Measurements from ENCODE around the gene CELF5. TPM values are rescaled to one million over a fixed set of nuclear protein-coding genes. Genes with fewer than 3 reads are reported as not detected.
"Not testable (repeated sequence)": the region's sequence is repeated elsewhere in the genome, so short reads cannot be mapped to it uniquely, and the experiment has no call there.

Gene CELF5
- total RNA-seq, 4 donors from 2014 or later, result not detected

DNA sequence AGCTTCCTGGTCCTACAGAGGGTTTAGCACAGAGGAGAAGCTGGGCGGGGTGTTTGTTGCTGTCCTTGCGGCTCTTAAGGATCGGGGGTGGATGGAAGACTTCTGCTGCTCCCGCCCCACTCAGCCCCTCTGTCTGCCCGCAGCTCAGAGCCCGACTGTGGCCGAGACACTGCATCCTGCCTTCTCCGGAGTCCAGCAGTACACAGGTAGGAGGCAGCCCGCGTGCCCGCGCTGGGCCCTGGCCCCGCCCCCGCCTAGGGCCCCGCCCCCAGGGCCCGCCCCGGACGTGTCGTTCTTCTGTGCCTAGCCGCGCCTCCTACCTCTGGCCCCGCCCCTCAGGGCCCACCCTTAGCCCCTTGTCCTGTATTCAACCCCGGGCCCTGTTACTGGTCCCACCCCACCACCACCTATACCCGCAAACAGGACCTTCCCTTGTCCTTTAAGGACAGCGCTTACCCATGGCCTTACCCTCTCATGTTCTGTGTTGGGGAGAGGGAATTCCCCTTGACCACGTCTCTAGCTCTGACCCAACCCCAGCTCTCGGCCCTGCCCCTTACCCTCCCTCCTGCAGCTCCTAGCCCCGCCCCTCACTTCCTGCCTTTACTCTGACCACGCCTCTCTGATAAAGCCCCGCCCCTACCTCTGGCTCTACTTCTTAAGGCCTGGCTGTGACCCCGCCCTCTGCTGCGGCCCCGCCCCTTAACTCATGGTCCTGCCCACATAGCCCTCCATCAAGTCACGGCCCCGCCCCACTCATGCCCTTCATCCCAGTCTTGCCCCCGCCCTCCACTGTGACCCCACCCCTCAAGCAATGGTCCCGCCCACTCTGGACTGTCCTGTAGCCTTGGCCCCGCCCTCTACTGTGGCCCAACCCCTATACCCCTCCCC is 60.5 kb downstream of the CELF5 start:
- Histone ChIP-seq H3K4me1 (peaks cover 0 to 21% (median 2%) of the 10 kb centered on the region in 4 donors), H3K9me3 (peaks cover 0 to 9% (median 0%) of the 10 kb centered on the region in 4 donors), H3K4me3 (peak overlapping the region in 3 of 4 donors; percentile 4 to 36 (median 33)), H3K27me3 (peaks cover 0 to 3% of the 10 kb centered on the region in 2 donors), H3K36me3 (no peaks in the 10 kb centered on the region), H3K27ac (no peak overlapping the region)
- TF ChIP-seq, protein P1, sequence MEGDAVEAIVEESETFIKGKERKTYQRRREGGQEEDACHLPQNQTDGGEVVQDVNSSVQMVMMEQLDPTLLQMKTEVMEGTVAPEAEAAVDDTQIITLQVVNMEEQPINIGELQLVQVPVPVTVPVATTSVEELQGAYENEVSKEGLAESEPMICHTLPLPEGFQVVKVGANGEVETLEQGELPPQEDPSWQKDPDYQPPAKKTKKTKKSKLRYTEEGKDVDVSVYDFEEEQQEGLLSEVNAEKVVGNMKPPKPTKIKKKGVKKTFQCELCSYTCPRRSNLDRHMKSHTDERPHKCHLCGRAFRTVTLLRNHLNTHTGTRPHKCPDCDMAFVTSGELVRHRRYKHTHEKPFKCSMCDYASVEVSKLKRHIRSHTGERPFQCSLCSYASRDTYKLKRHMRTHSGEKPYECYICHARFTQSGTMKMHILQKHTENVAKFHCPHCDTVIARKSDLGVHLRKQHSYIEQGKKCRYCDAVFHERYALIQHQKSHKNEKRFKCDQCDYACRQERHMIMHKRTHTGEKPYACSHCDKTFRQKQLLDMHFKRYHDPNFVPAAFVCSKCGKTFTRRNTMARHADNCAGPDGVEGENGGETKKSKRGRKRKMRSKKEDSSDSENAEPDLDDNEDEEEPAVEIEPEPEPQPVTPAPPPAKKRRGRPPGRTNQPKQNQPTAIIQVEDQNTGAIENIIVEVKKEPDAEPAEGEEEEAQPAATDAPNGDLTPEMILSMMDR (IDR thresholded peaks at IDR 0.05), result no peak
- TF ChIP-seq POLR2A (IDR thresholded peaks at IDR 0.05), result peak in 1 of 2 donors; percentile 12
- peak; percentile 33 to 77 (median 73) for DNase-seq

- Histone ChIP-seq H3K4me1 (peaks cover 0 to 21% (median 2%) of the 10 kb centered on the region in 4 donors), H3K9me3 (peaks cover 0 to 9% (median 0%) of the 10 kb centered on the region in 4 donors), H3K27ac (no peak overlapping the region), H3K4me3 (peak overlapping the region in 2 of 4 donors; percentile 18 to 20), H3K36me3 (no peaks in the 10 kb centered on the region), H3K27me3 (peaks cover 0 to 3% of the 10 kb centered on the region in 2 donors)
- no peak for TF ChIP-seq POLR2A (IDR thresholded peaks at IDR 0.05)
- TF ChIP-seq, protein P1 (IDR thresholded peaks at IDR 0.05), result no peak
- DNase-seq, result peak in 2 of 3 donors; percentile 53 to 64
Observed at GRCh38 chr19:3285647-3286176, 61.3 kb downstream of the CELF5 start.

GRCh38 chr19:3287814-3288213 is 63.4 kb downstream of the CELF5 start:
- H3K36me3 ChIP-seq, result no peaks in the 10 kb centered on the region
- TF ChIP-seq, protein P1 (IDR thresholded peaks at IDR 0.05), result no peak
- TF ChIP-seq POLR2A (IDR thresholded peaks at IDR 0.05), result no peak
- peaks cover 0 to 21% (median 2%) of the 10 kb centered on the region in 4 donors for H3K4me1 ChIP-seq
- H3K27ac ChIP-seq, result no peak overlapping the region
- no peak for DNase-seq
- H3K4me3 ChIP-seq, result no peak overlapping the region
- H3K9me3 ChIP-seq, result peaks cover 0 to 9% (median 0%) of the 10 kb centered on the region in 4 donors
- peaks cover 0 to 3% of the 10 kb centered on the region in 2 donors for H3K27me3 ChIP-seq

GRCh38 chr19:3288437-3288836 is 64.0 kb downstream of the CELF5 start:
- not testable (repeated sequence) for DNase-seq, H3K36me3 ChIP-seq, H3K27ac ChIP-seq, H3K4me3 ChIP-seq, H3K9me3 ChIP-seq, H3K27me3 ChIP-seq
- peaks cover 0 to 21% (median 2%) of the 10 kb centered on the region in 4 donors for H3K4me1 ChIP-seq

- H3K36me3 ChIP-seq, result no peaks in the 10 kb centered on the region
- H3K27ac ChIP-seq, result no peak overlapping the region
- no peak for TF ChIP-seq POLR2A (IDR thresholded peaks at IDR 0.05)
- TF ChIP-seq, protein P1 (IDR thresholded peaks at IDR 0.05), result no peak
- peaks cover 0 to 11% (median 0%) of the 10 kb centered on the region in 4 donors for H3K4me1 ChIP-seq
- peaks cover 0 to 5% (median 0%) of the 10 kb centered on the region in 4 donors for H3K9me3 ChIP-seq
- H3K27me3 ChIP-seq, result peaks cover 0 to 3% of the 10 kb centered on the region in 2 donors
- DNase-seq, result no peak
- H3K4me3 ChIP-seq, result no peak overlapping the region
Observed at GRCh38 chr19:3289971-3290569, 65.6 kb downstream of the CELF5 start.

DNA sequence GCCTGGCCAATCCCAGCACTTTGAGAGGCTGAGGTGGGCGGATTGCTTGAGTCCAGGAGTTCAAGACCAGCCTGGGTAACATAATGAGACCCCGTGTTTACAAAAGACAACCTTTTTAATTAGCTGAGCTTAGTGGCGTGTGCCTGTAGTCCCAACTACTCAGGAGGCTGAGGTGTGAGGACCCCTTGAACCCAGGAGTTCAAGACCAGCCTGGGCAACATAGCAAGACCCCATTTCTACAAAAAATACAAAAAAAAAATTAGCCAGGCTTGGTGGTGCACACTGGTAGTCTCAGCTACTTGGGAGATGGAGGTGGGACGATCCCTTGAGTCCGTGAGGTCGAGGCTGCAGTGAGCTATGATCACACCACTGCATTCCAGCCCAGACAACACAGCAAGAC is 66.4 kb downstream of the CELF5 start:
- not testable (repeated sequence) for H3K4me1 ChIP-seq, H3K9me3 ChIP-seq, DNase-seq, H3K4me3 ChIP-seq, H3K27ac ChIP-seq, H3K36me3 ChIP-seq, H3K27me3 ChIP-seq
